CD14-positive monocyte (primary cell): ENCODE measurements around the gene TRPV5. TPM values are rescaled to one million over a fixed set of nuclear protein-coding genes. Genes with fewer than 3 reads are reported as not detected.

Source experiments
- DNase-seq, 3 donors: peaks; one replicate each; pipeline ENCODE4 v3.0.0-alpha.2; 2011 to 2022
- H2AFZ ChIP-seq: 2 replicates; pipeline ENCODE4 v1.6.0; 2012; ENCODE audit warnings: mild to moderate bottlenecking, low read depth, low read length, inconsistent platforms; ENCODE audit not compliant: insufficient read depth, poor library complexity, severe bottlenecking
- H3K27ac ChIP-seq, 2 donors: 1 replicate in 1 of 2; 2 replicates in 1 of 2; pipeline ENCODE4 v1.5.1; 2012 to 2013; ENCODE audit warnings: low read length in 2 of 2, control low read depth in 1 of 2, inconsistent platforms in 1 of 2, low read depth in 1 of 2, mild to moderate bottlenecking in 1 of 2
- H3K27me3 ChIP-seq, 2 donors: one replicate each; pipeline versions ENCODE4 v1.6.0 to v1.6.1; 2011 to 2013; ENCODE audit warnings: low read length in 2 of 2; ENCODE audit not compliant: control insufficient read depth in 2 of 2, insufficient read depth in 2 of 2
- H3K36me3 ChIP-seq, 2 donors: replicated peaks in 1 of 2; 1 replicate in 1 of 2; 2 replicates in 1 of 2; pipeline versions ENCODE4 v1.5.1 to v1.6.1; 2012 to 2013; ENCODE audit warnings: low read length in 2 of 2, control low read depth in 1 of 2, inconsistent platforms in 1 of 2, mild to moderate bottlenecking in 1 of 2; ENCODE audit not compliant: insufficient read depth in 2 of 2, control insufficient read depth in 1 of 2
- H3K4me1 ChIP-seq, 2 donors: 1 replicate in 1 of 2; 2 replicates in 1 of 2; pipeline versions ENCODE4 v1.5.1 to v1.6.1; 2012 to 2013; ENCODE audit warnings: low read length in 2 of 2, control low read depth in 1 of 2, inconsistent platforms in 1 of 2, mild to moderate bottlenecking in 1 of 2, moderate library complexity in 1 of 2; ENCODE audit not compliant: insufficient read depth in 2 of 2, control insufficient read depth in 1 of 2
- H3K4me2 ChIP-seq: replicated peaks from 2 replicates; pipeline ENCODE3; 2012; ENCODE audit warnings: low read length, moderate library complexity, mild to moderate bottlenecking; ENCODE audit not compliant: poor library complexity, severe bottlenecking; ENCODE audit errors: extremely low read depth
- H3K4me3 ChIP-seq, 3 experiments: fragments of 200-600 bp in 1 of 3; sonication (generic) in 1 of 3; replicated peaks in 1 of 3; 1 replicate in 2 of 3; 2 replicates in 1 of 3; pipeline ENCODE4 v1.5.1; 2011 to 2013; ENCODE audit warnings: low read length in 3 of 3, mild to moderate bottlenecking in 3 of 3, control low read depth in 2 of 3, low read depth in 2 of 3, inconsistent platforms in 1 of 3, moderate library complexity in 1 of 3
- H3K79me2 ChIP-seq: 2 replicates; pipeline ENCODE4 v1.6.0; 2012; ENCODE audit warnings: mild to moderate bottlenecking, control low read depth, inconsistent platforms, low read length, moderate library complexity; ENCODE audit not compliant: insufficient read depth
- H3K9ac ChIP-seq: 2 replicates; pipeline ENCODE4 v1.6.0; 2017; ENCODE audit warnings: low read length, mild to moderate bottlenecking; ENCODE audit not compliant: insufficient read depth, poor library complexity, severe bottlenecking
- H3K9me3 ChIP-seq, 2 donors: replicated peaks in 1 of 2; 1 replicate in 1 of 2; 2 replicates in 1 of 2; pipeline versions ENCODE4 v1.5.1 to v1.6.1; 2012 to 2013; ENCODE audit warnings: low read length in 2 of 2, control low read depth in 1 of 2; ENCODE audit not compliant: control insufficient read depth in 1 of 2, insufficient read depth in 1 of 2
- H4K20me1 ChIP-seq: 2 replicates; pipeline ENCODE4 v1.6.0; 2012; ENCODE audit warnings: mild to moderate bottlenecking, low read length, control low read depth, moderate library complexity; ENCODE audit not compliant: insufficient read depth
- H3K27ac Mint-ChIP-seq, 7 donors: one replicate each; pipeline ENCODE4 v1.8.0; 2020; ENCODE audit warnings: mild to moderate bottlenecking in 7 of 7, mixed read lengths in 7 of 7, moderate library complexity in 6 of 7, inconsistent platforms in 2 of 7
- H3K27me3 Mint-ChIP-seq, 3 donors: one replicate each; pipeline ENCODE4 v1.8.0; 2021 to 2022; ENCODE audit warnings: low read depth in 3 of 3, mild to moderate bottlenecking in 3 of 3, mixed read lengths in 3 of 3, moderate library complexity in 3 of 3, inconsistent platforms in 1 of 3
- H3K36me3 Mint-ChIP-seq, 2 donors: one replicate each; pipeline ENCODE4 v1.8.0; 2020; ENCODE audit warnings: mixed read lengths in 2 of 2, inconsistent platforms in 1 of 2, mild to moderate bottlenecking in 1 of 2
- H3K4me1 Mint-ChIP-seq: one replicate; pipeline ENCODE4 v1.8.0; 2020; ENCODE audit warnings: mild to moderate bottlenecking, mixed read lengths
- H3K4me3 Mint-ChIP-seq, 2 donors: one replicate each; pipeline ENCODE4 v1.8.0; 2020; ENCODE audit warnings: mild to moderate bottlenecking in 2 of 2, mixed read lengths in 2 of 2, moderate library complexity in 1 of 2
- H3K9me3 Mint-ChIP-seq, 7 donors: one replicate each; pipeline ENCODE4 v1.8.0; 2020 to 2022; ENCODE audit warnings: mixed read lengths in 7 of 7, mild to moderate bottlenecking in 6 of 7, moderate library complexity in 6 of 7, inconsistent platforms in 2 of 7
- CTCF ChIP-seq: fragments of 200-600 bp; IDR thresholded peaks from one replicate; pipeline ENCODE4 v1.8.0; 2022; ENCODE audit warnings: antibody characterized with exemption, mild to moderate bottlenecking
- WGBS: methylation state at CpG from one replicate; pipeline ENCODE4 v1.1.5; 2013; ENCODE audit warnings: missing lambda C conversion rate; ENCODE audit not compliant: insufficient coverage; 5-methylcytosine and 5-hydroxymethylcytosine counted together
- intact Hi-C, 2 donors: fragments of 100-400 bp; cut with micrococcal nuclease; formaldehyde crosslinking; loops; one replicate each; pipeline versions ENCODE4 v1.15.0 to v1.15.1; 2023
- polyA plus RNA-seq, 3 donors: library from polyadenylated mRNA; depleted of rRNA in 1 of 3; unstranded in 2 of 3; stranded (reverse) in 1 of 3; fragments of 300-500 nt in 2 of 3; fragments of >200 nt in 1 of 3; fragmentation: Illumina TruSeq in 2 of 3; gene quantifications; 1 replicate in 2 of 3; 2 replicates in 1 of 3; pipeline ENCODE4 v1.2.3, GENCODE V29; 2012 to 2021

TRPV5 gene
- polyA plus RNA-seq, 3 donors, result not detected

GRCh38 chr7:142968229-142968628 is 34.7 kb upstream of the TRPV5 start:
- H3K27ac ChIP-seq, result no peak overlapping the region
- no peak overlapping the region for H3K4me2 ChIP-seq
- H3K9ac ChIP-seq, result no peak overlapping the region
- Mint-ChIP-seq H3K9me3 (peaks cover 0 to 3% (median 0%) of the 10 kb centered on the region in 7 donors), H3K27ac (peak overlapping the region in 2 of 7 donors; percentile 21 to 42), H3K4me3 (no peak overlapping the region), H3K27me3 (peaks cover 0 to 2% (median 2%) of the 10 kb centered on the region in 3 donors), H3K4me1 (peaks cover 12% of the 10 kb centered on the region), H3K36me3 (no peaks in the 10 kb centered on the region)
- H4K20me1 ChIP-seq, result no peaks in the 10 kb centered on the region
- 57% methylated on average over 1 of the region's 4 CpGs for WGBS
- TF ChIP-seq CTCF, result no peak
- H3K4me3 ChIP-seq, result no peak overlapping the region
- H3K79me2 ChIP-seq, result no peaks in the 10 kb centered on the region
- H3K4me1 ChIP-seq, result peaks cover 11 to 15% of the 10 kb centered on the region in 2 donors
- no peaks in the 10 kb centered on the region for H3K27me3 ChIP-seq
- H2AFZ ChIP-seq, result no peak overlapping the region
- peak in 2 of 3 donors; percentile 15 to 36 for DNase-seq
- intact Hi-C loops, result no loop called here
- no peaks in the 10 kb centered on the region for H3K36me3 ChIP-seq
- no peaks in the 10 kb centered on the region for H3K9me3 ChIP-seq

DNA sequence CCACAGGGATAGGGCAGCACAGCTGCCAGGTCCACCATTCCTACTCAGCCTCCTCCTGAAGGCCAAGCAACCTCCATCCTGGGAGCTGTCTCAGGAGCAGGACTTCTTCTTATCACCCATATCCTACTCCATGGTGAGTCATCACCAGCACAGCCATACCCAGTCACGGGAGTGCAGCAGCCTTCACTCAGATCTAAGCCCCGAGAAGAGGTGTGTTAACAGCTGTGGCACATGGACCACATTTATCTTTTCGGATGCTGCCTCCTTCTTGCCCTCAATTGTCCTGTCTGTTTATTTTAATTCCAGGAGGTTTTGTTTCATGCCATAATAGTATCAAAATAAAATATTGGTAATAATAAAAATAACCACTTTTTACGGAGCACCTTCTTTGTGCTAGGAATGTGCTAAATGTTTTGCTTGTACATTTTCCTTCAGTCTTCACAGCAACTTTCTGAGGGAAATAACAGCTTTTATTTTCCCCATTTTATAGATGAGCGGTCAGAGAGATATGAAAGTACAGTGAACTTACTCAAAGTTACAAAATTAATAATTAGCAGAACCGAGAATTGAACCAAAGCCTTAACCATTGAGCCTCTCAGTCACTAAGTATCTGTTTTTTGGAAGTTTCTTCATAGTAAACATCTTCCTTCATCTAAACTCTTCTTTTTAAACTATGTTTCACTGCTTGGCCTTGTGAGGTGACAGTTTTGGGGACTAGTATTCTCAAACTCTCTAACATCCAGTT is 31.1 kb upstream of the TRPV5 start:
- Histone ChIP-seq H3K4me3 (no peak overlapping the region), H3K9ac (no peak overlapping the region), H3K36me3 (no peaks in the 10 kb centered on the region), H3K4me1 (peaks cover 11 to 15% of the 10 kb centered on the region in 2 donors), H3K4me2 (no peak overlapping the region), H3K27ac (no peak overlapping the region), H2AFZ (no peak overlapping the region), H3K27me3 (no peaks in the 10 kb centered on the region), H3K9me3 (no peaks in the 10 kb centered on the region), H3K79me2 (no peaks in the 10 kb centered on the region), H4K20me1 (no peaks in the 10 kb centered on the region)
- Mint-ChIP-seq H3K4me1 (peaks cover 14% of the 10 kb centered on the region), H3K9me3 (peaks cover 0 to 2% (median 0%) of the 10 kb centered on the region in 7 donors), H3K4me3 (no peak overlapping the region), H3K36me3 (no peaks in the 10 kb centered on the region), H3K27me3 (peaks cover 4 to 6% (median 6%) of the 10 kb centered on the region in 3 donors), H3K27ac (no peak overlapping the region)
- DNase-seq, result no peak
- TF ChIP-seq CTCF, result no peak
- intact Hi-C loops, result no loop called here
- WGBS, result 75% methylated on average over 2 of the region's 6 CpGs
